ENCODE data around the gene CD96.

- TF ChIP-seq GATA2 (IDR thresholded peaks at IDR 0.05; ENCODE audit: low read depth, low read length) (no peak), GATA3 (IDR thresholded peaks at IDR 0.05; ENCODE audit: low read depth, low read length) (no peak)
These were observed 54.3 kb downstream of the CD96 start for GRCh38 chr3:111596328-111596727.
